H1 (cell line): ENCODE measurements around the gene CC2D1A. TPM values are rescaled to one million over a fixed set of nuclear protein-coding genes. Genes with fewer than 3 reads are reported as not detected.

Source experiments
- ATF3 ChIP-seq: IDR thresholded peaks from 2 replicates; pipeline ENCODE4 v1.6.1; 2011; ENCODE audit warnings: low read depth, mild to moderate bottlenecking, low read length; ENCODE audit not compliant: insufficient read depth
- BACH1 ChIP-seq: IDR thresholded peaks from 2 replicates; pipeline ENCODE4 v1.6.1; 2012; ENCODE audit warnings: low read length, improper control_type of control experiment
- CHD2 ChIP-seq: IDR thresholded peaks from 2 replicates; pipeline ENCODE4 v1.6.1; 2012; ENCODE audit warnings: low read length, improper control_type of control experiment
- GTF2F1 ChIP-seq: IDR thresholded peaks from 2 replicates; pipeline ENCODE4 v1.6.1; 2012; ENCODE audit warnings: low read depth, low read length, improper control_type of control experiment, borderline replicate concordance
- NRF1 ChIP-seq: IDR thresholded peaks from 2 replicates; pipeline ENCODE4 v1.6.1; 2011; ENCODE audit warnings: mild to moderate bottlenecking, low read depth, low read length, improper control_type of control experiment
- SUZ12 ChIP-seq: fragments of 200-600 bp; sonication (generic); IDR thresholded peaks from 2 replicates; pipeline ENCODE4 v1.6.1; 2012; ENCODE audit warnings: mild to moderate bottlenecking, inconsistent platforms, low read length, moderate library complexity, mixed read lengths
- TAF7 ChIP-seq: optimal IDR thresholded peaks from 2 replicates; pipeline ENCODE3; 2011; ENCODE audit warnings: low read depth, mild to moderate bottlenecking, inconsistent platforms, low read length, moderate library complexity, borderline replicate concordance
- ZNF274 ChIP-seq: IDR thresholded peaks from 2 replicates; pipeline ENCODE4 v1.7.0; 2012; ENCODE audit warnings: low read length, borderline replicate concordance; ENCODE audit errors: extremely low read depth
- polyA plus RNA-seq, 7 experiments: library from polyadenylated mRNA; depleted of rRNA in 3 of 7; stranded (reverse) in 5 of 7; unstranded in 2 of 7; fragments of >200 nt in 5 of 7; fragments of 200-250 nt in 2 of 7; gene quantifications; 1 replicate in 5 of 7; 2 replicates in 1 of 7; 4 replicates in 1 of 7; pipeline versions ENCODE4 v1.2.1 to v1.2.3, GENCODE V29; 2011 to 2013; ENCODE audit warnings: missing spikeins in 2 of 7, mixed read lengths in 2 of 7
- total RNA-seq: library from RNA; stranded (reverse); fragmentation: NEBNext Ultra II Directional; extraction: Animal tissue kit (Norgen Biotek cat#: 25700); gene quantifications from 2 replicates; pipeline ENCODE4 v1.2.1, GENCODE V29; 2021
- TF ChIP-seq, protein P1 (sequence below): fragments of 300-600 bp; sonication (generic); IDR thresholded peaks from 2 replicates; pipeline ENCODE4 v1.7.1; 2012; ENCODE audit warnings: low read length, moderate library complexity, mild to moderate bottlenecking, inconsistent platforms; ENCODE audit not compliant: insufficient replicate concordance

CC2D1A gene
- total and polyA plus RNA-seq, 2 of the 8 experiments (the other 6 are each of a cell fraction or from before 2014, with no cell fraction given): 12.5 to 33.0 TPM

DNA sequence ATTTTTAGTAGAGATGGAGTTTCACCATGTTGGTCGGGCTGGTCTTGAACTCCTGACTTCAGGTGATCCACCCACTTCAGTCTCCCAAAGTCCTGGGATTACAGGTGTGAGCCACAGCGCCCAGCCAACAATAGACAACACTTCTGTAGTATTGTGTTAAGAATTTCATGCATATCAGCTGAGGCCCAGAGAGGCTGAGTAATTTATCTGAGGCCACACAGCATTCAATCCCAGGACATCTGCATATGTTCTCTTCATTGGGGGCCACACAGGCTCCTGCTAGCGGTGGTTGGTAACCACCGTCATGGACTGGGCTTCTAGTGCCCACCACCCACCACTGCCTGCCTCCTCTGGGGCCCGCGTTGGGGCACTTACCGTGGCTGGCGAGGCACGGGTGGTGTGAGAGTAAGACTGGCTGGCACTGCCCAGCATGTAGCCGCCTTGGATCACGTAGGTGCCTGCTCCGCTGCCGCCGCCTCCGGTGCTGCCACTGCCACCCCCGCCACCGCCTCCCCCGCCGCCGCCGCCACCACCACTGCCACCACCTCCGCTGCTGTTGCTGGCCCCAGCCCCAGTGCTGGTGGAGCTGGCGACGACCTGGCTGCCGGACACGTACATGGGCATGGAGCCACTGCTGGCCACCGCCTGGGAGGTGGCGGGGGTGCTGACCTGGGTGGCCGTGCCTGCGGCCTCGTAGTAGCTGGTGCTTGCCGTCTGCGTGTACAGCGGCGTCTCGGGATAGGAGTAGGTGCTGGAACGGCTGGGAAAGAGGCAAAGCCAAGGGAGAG, 66.6 kb downstream of the CC2D1A start (continued):
- TF ChIP-seq, protein P1, sequence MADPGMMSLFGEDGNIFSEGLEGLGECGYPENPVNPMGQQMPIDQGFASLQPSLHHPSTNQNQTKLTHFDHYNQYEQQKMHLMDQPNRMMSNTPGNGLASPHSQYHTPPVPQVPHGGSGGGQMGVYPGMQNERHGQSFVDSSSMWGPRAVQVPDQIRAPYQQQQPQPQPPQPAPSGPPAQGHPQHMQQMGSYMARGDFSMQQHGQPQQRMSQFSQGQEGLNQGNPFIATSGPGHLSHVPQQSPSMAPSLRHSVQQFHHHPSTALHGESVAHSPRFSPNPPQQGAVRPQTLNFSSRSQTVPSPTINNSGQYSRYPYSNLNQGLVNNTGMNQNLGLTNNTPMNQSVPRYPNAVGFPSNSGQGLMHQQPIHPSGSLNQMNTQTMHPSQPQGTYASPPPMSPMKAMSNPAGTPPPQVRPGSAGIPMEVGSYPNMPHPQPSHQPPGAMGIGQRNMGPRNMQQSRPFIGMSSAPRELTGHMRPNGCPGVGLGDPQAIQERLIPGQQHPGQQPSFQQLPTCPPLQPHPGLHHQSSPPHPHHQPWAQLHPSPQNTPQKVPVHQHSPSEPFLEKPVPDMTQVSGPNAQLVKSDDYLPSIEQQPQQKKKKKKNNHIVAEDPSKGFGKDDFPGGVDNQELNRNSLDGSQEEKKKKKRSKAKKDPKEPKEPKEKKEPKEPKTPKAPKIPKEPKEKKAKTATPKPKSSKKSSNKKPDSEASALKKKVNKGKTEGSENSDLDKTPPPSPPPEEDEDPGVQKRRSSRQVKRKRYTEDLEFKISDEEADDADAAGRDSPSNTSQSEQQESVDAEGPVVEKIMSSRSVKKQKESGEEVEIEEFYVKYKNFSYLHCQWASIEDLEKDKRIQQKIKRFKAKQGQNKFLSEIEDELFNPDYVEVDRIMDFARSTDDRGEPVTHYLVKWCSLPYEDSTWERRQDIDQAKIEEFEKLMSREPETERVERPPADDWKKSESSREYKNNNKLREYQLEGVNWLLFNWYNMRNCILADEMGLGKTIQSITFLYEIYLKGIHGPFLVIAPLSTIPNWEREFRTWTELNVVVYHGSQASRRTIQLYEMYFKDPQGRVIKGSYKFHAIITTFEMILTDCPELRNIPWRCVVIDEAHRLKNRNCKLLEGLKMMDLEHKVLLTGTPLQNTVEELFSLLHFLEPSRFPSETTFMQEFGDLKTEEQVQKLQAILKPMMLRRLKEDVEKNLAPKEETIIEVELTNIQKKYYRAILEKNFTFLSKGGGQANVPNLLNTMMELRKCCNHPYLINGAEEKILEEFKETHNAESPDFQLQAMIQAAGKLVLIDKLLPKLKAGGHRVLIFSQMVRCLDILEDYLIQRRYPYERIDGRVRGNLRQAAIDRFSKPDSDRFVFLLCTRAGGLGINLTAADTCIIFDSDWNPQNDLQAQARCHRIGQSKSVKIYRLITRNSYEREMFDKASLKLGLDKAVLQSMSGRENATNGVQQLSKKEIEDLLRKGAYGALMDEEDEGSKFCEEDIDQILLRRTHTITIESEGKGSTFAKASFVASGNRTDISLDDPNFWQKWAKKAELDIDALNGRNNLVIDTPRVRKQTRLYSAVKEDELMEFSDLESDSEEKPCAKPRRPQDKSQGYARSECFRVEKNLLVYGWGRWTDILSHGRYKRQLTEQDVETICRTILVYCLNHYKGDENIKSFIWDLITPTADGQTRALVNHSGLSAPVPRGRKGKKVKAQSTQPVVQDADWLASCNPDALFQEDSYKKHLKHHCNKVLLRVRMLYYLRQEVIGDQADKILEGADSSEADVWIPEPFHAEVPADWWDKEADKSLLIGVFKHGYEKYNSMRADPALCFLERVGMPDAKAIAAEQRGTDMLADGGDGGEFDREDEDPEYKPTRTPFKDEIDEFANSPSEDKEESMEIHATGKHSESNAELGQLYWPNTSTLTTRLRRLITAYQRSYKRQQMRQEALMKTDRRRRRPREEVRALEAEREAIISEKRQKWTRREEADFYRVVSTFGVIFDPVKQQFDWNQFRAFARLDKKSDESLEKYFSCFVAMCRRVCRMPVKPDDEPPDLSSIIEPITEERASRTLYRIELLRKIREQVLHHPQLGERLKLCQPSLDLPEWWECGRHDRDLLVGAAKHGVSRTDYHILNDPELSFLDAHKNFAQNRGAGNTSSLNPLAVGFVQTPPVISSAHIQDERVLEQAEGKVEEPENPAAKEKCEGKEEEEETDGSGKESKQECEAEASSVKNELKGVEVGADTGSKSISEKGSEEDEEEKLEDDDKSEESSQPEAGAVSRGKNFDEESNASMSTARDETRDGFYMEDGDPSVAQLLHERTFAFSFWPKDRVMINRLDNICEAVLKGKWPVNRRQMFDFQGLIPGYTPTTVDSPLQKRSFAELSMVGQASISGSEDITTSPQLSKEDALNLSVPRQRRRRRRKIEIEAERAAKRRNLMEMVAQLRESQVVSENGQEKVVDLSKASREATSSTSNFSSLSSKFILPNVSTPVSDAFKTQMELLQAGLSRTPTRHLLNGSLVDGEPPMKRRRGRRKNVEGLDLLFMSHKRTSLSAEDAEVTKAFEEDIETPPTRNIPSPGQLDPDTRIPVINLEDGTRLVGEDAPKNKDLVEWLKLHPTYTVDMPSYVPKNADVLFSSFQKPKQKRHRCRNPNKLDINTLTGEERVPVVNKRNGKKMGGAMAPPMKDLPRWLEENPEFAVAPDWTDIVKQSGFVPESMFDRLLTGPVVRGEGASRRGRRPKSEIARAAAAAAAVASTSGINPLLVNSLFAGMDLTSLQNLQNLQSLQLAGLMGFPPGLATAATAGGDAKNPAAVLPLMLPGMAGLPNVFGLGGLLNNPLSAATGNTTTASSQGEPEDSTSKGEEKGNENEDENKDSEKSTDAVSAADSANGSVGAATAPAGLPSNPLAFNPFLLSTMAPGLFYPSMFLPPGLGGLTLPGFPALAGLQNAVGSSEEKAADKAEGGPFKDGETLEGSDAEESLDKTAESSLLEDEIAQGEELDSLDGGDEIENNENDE: no peak
- TF ChIP-seq TAF7: no peak
- no peak for TF ChIP-seq CHD2
- TF ChIP-seq BACH1: no peak
- TF ChIP-seq SUZ12: no peak
- no peak for TF ChIP-seq GTF2F1
- no peak for TF ChIP-seq ATF3
- TF ChIP-seq NRF1: no peak
- no peak for TF ChIP-seq ZNF274
